Nephron (organoid): ENCODE data around the gene BRD2.

Source experiments
- H3K27ac Mint-ChIP-seq, 3 experiments: 2 replicates each; pipeline ENCODE4 v1.8.0; 2020; ENCODE audit warnings: mixed read lengths in 3 of 3, mild to moderate bottlenecking in 2 of 3, moderate library complexity in 1 of 3
- H3K27me3 Mint-ChIP-seq: 2 replicates; pipeline ENCODE4 v1.8.0; 2021; ENCODE audit warnings: low read depth, mild to moderate bottlenecking, moderate library complexity, mixed read lengths
- H3K36me3 Mint-ChIP-seq: 2 replicates; pipeline ENCODE4 v1.8.0; 2020; ENCODE audit warnings: low read depth, mixed read lengths
- H3K4me1 Mint-ChIP-seq: 2 replicates; pipeline ENCODE4 v1.8.0; 2020; ENCODE audit warnings: mixed read lengths
- H3K4me3 Mint-ChIP-seq, 3 experiments: 2 replicates each; pipeline ENCODE4 v1.8.0; 2020; ENCODE audit warnings: mild to moderate bottlenecking in 3 of 3, mixed read lengths in 3 of 3, moderate library complexity in 2 of 3
- H3K9me3 Mint-ChIP-seq: 2 replicates; pipeline ENCODE4 v1.8.0; 2020; ENCODE audit warnings: mixed read lengths
- TF ChIP-seq, protein P1 (sequence below), 3 experiments: fragments of 200-600 bp; sonication (generic); IDR thresholded peaks; one replicate each; pipeline ENCODE4 v1.5.0; 2021; ENCODE audit warnings: antibody characterized with exemption in 3 of 3; ENCODE audit not compliant: unreplicated experiment in 3 of 3

Gene BRD2

DNA sequence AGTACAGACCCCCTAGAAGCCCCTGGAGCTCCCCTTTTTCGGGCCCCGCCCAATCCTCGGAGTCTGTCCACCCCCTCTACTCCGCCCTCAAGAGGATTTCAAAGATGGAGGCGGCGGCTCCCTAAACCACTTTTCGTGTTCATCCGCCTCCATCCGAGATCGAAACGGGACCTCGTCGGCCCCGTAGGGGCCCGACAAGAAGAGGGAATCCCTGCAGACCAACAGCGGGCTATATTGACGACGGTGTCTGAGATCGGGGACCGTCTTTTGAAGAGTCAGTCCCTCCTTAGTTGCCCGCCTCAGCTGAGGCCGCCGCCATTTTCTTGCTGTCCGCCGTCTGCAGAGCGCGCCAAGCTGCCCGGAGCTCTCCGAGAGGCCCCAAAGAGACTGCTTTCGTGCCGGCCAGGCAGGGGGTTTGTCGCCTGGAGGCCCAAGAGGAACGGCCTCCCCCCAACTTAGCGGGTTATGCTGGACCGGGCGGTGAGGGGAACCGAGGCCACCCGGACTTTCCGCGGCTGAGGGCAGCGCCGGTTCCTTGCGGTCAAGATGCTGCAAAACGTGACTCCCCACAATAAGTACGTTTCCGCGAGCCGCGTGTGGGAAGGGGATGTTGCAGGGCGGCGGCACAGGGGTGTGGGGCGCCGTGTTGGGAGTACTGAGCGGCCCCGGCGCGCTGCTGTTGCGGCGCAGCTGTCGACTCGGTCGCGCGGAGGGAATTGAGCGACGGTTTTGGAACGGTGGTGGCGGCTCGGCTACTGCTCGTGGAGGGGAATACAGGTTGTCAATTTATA lies 4.2 kb downstream of the BRD2 start:
- no peaks in the 10 kb centered on the region for H3K27me3 Mint-ChIP-seq
- peaks cover 28% of the 10 kb centered on the region for H3K4me1 Mint-ChIP-seq
- H3K9me3 Mint-ChIP-seq, result no peaks in the 10 kb centered on the region
- peaks cover 55% of the 10 kb centered on the region for H3K36me3 Mint-ChIP-seq
- peak overlapping the region; percentile 92 to 98 (median 95) for H3K4me3 Mint-ChIP-seq
- H3K27ac Mint-ChIP-seq, result peak overlapping the region; percentile 100
- TF ChIP-seq, protein P1, sequence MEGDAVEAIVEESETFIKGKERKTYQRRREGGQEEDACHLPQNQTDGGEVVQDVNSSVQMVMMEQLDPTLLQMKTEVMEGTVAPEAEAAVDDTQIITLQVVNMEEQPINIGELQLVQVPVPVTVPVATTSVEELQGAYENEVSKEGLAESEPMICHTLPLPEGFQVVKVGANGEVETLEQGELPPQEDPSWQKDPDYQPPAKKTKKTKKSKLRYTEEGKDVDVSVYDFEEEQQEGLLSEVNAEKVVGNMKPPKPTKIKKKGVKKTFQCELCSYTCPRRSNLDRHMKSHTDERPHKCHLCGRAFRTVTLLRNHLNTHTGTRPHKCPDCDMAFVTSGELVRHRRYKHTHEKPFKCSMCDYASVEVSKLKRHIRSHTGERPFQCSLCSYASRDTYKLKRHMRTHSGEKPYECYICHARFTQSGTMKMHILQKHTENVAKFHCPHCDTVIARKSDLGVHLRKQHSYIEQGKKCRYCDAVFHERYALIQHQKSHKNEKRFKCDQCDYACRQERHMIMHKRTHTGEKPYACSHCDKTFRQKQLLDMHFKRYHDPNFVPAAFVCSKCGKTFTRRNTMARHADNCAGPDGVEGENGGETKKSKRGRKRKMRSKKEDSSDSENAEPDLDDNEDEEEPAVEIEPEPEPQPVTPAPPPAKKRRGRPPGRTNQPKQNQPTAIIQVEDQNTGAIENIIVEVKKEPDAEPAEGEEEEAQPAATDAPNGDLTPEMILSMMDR (IDR thresholded peaks at IDR 0.05; ENCODE audit: unreplicated experiment in 3 of 3), result no peak

DNA sequence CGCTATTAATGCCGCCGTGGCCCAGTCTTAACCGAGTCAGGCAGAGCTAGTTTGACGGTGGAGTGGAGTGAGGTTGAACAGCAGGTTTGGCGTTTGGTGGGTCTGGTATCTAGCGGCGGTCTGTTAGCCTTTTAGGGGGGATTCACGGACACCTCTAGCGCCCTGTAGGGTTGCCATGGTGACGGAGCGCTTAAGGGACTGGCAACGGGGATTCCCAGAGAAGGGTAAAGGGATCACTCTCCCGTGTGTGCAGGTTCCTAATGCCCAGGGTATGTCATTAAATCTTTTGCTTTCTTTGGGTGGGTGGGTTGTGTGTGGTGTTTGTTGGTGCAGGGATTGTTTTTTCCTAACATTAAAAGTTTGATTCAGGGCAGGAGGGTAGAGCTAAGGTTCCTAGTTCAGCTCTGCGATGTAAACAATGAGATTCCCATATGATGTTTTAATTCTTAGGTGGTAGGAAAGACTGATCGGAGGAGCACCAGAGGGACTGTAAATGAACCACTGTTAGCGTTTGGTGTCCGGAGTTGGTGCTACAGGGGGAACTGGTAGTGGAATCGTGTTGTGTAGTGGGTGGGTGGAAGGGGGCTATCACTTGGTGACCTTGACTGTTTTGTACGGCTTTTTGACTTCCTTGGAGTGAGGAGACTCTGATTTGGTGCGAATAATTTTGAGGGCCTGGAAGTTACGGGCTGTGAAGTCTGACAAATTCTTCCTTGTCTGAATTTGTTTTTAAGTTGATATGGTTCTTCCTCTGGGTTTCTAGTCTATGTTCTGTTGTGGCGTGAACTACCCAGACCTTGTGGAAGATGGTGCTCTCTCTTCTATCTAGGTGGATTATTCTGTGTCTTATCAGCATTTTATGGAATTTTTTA lies 5.0 kb downstream of the BRD2 start:
- TF ChIP-seq, protein P1 (IDR thresholded peaks at IDR 0.05; ENCODE audit: unreplicated experiment in 3 of 3), result no peak
- Mint-ChIP-seq H3K9me3 (no peaks in the 10 kb centered on the region), H3K27ac (peak overlapping the region; percentile 73 to 100 (median 100)), H3K4me1 (peaks cover 37% of the 10 kb centered on the region), H3K27me3 (no peaks in the 10 kb centered on the region), H3K36me3 (peaks cover 63% of the 10 kb centered on the region), H3K4me3 (peak overlapping the region; percentile 92 to 98 (median 95))

DNA sequence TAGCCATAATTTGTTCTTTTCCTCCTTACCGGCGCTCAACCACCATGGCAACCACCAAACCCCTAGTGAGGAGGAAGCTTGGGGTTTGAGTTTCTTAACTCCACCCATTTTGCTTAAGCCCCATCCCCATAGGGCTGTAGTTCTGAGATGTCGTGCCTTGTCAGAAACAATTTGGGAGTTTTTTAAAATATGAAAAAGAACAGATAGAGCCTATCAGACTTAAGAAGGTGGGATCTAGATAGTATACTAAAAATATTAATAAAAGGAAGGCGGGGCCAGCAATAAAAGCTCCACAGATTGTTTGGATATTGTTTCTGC lies 5.6 kb downstream of the BRD2 start:
- H3K4me1 Mint-ChIP-seq, result peaks cover 37% of the 10 kb centered on the region
- peaks cover 69% of the 10 kb centered on the region for H3K36me3 Mint-ChIP-seq
- H3K27ac Mint-ChIP-seq, result peak overlapping the region; percentile 73 to 100 (median 100)
- TF ChIP-seq, protein P1 (IDR thresholded peaks at IDR 0.05; ENCODE audit: unreplicated experiment in 3 of 3), result no peak
- H3K9me3 Mint-ChIP-seq, result no peaks in the 10 kb centered on the region
- H3K27me3 Mint-ChIP-seq, result no peaks in the 10 kb centered on the region
- peak overlapping the region; percentile 92 to 98 (median 95) for H3K4me3 Mint-ChIP-seq

DNA sequence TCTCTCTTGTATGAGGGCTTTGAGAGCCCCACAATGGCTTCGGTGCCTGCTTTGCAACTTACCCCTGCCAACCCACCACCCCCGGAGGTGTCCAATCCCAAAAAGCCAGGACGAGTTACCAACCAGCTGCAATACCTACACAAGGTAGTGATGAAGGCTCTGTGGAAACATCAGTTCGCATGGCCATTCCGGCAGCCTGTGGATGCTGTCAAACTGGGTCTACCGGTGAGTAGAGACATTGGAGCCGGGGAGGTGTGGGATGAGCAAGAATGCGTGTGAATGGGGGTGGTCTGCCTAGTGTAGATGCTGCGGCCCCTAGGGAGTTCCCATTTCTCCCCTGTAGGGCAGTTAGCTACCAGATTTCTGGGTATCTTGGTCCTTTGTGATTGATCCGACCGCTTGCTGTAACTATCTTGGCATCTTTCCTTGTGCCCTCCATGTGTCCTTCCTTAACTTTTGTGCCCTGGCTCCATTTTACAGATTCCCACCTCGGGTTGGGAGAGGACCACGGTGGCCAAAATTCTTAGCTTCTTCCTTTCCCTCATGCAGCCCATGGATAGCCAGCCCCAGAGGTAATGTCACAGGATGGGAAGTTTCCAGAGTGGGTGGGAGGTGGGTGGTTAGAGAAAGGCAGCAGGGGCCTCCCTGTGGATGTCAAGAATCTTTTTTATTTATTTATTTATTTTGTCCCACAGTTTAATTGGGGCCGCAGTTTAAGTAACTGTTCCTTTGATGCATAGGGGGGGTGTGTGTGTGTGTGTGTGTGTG lies 6.3 kb downstream of the BRD2 start:
- H3K27me3 Mint-ChIP-seq, result no peaks in the 10 kb centered on the region
- H3K36me3 Mint-ChIP-seq, result peaks cover 77% of the 10 kb centered on the region
- H3K9me3 Mint-ChIP-seq, result no peaks in the 10 kb centered on the region
- peak overlapping the region in 2 of 3 experiments; percentile 19 to 25 for H3K27ac Mint-ChIP-seq
- TF ChIP-seq, protein P1 (IDR thresholded peaks at IDR 0.05; ENCODE audit: unreplicated experiment in 3 of 3), result no peak
- peak overlapping the region; percentile 92 to 98 (median 95) for H3K4me3 Mint-ChIP-seq
- peaks cover 37% of the 10 kb centered on the region for H3K4me1 Mint-ChIP-seq

DNA sequence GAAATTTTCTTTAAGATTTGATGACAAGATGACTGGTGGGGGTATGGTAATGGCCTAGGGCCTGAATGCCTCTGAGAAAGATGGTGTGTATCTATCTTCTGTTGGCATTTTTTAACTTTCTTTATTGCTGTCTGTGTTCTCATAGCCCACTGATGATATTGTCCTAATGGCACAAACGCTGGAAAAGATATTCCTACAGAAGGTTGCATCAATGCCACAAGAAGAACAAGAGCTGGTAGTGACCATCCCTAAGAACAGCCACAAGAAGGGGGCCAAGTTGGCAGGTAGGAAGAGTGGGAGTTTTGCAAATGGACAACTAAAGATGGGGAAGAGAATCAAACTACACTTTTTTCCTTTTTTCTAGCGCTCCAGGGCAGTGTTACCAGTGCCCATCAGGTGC lies 7.5 kb downstream of the BRD2 start:
- H3K4me1 Mint-ChIP-seq, result peaks cover 37% of the 10 kb centered on the region
- peaks cover 88% of the 10 kb centered on the region for H3K36me3 Mint-ChIP-seq

More for the DNA sequence above, 7.5 kb downstream of the BRD2 start:
- peak overlapping the region; percentile 92 to 98 (median 95) for H3K4me3 Mint-ChIP-seq
- H3K27me3 Mint-ChIP-seq, result no peaks in the 10 kb centered on the region
- no peaks in the 10 kb centered on the region for H3K9me3 Mint-ChIP-seq
- TF ChIP-seq, protein P1 (IDR thresholded peaks at IDR 0.05; ENCODE audit: unreplicated experiment in 3 of 3), result no peak
- peak overlapping the region in 2 of 3 experiments; percentile 38 to 56 for H3K27ac Mint-ChIP-seq
